Measurements from ENCODE around the gene LRRC74B.
"Not testable (repeated sequence)": the region's sequence is repeated elsewhere in the genome, so short reads cannot be mapped to it uniquely, and the experiment has no call there.

Gene LRRC74B, protein sequence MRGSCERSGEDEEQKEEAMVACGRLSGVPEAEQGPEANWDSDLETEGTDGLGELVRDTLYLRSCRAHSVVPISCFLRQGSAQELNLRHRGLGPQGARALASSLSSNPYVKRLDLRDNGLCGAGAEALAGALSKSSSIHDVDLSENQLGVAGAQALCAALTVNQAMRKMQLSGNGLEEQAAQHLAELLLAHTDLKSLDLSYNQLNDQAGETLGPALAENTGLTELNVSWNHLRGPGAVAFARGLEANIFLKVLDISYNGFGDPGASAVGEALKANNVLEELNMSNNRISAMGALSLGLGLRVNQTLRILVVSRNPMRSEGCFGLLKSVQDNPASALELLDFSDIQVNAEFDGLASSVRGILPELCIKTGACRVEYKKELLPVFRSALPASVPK

DNA sequence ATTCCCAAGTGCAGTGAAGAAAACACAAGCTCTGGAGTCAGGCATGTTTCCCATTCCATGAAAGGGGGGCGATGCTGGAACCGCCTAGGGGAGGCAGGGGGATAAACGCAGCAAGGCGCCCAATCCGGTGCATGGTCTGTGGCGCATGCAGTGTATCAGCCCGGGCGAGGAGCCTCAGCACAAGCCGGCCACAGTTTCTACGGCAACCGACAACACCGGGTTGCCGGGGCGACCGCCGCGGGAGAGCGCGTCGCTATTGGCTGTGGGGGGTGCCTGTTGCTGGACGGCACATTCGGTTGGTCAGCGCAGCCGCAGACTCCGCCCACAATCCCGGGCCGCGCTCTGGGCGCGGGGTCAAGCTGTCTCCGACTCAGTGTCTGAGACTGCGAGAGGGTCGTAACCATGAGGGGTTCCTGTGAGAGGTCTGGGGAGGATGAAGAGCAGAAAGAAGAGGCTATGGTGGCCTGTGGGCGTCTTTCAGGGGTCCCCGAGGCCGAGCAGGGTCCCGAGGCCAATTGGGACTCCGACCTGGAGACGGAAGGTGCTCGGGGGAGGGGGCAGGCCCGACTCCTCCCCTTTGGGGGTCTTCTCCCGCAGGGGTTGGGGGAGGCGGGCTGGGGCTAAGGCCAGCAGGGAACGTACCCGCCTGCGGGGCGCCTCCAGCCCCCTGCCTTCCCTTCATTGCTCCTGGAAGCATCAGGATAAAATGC lies at the start of gene LRRC74B:
Gene LRRC74B, plus strand, starts transcription at position 362 of the 710 bp plus-strand sequence. Its CDS starts 41 bp downstream, at position 403.
- peak; percentile 32 to 91 (median 80) for DNase-seq

DNA sequence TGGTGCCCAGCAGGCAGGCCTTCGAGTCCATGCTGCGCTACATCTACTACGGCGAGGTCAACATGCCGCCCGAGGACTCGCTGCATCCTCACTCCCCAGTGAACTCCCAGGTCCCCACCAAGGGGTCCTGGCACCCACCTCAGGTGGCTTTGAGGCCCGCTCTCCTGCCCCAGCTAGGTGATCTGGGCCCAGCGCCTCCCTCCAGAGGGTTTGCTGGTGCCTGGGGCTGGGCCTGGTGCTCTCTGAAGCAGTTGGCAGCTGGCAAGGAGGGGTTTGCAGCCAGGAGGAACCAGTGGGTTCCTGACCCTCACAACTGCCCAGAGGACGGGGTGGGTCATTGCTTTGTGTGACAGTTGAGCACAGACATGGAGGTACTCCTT lies 49.7 kb upstream of the LRRC74B start:
- DNase-seq: no peak

GRCh38 chr22:20996598-20997535 lies 48.9 kb upstream of the LRRC74B start:
- DNase-seq: no peak

DNA sequence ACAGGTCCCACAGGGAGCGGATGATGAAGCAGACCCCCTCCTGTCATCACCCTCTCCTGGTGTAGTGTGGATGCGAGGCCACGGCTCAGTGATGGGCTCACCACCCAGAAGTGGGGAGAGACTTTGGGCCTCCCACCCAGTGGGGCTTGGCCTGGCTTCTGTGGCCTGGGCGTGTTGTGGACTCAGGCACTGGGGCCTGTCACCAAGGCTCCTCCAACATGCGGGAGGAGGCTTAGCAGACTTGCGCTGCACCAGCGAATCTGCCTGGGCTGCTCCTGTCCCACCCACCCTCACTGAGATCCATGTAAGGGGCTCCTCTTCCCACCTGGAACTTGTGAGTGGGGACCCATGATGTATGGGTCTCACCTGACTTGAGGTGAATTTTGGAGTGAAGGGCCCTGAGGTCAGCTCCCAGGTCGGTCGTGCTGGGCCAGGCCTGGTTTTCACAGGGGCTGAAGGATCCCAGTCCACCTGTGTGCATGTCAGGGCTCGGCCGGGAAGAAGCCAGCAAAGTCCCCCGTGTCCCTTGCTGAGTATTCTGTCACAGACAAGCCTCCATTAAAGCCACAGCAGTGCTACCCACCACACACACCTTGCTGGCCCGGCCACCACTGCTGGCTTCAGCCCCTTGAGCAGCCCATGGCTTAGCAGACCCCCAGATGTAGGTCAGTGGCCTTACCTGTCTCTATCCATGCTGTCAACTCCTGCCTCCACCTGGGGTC lies 48.0 kb upstream of the LRRC74B start:
- no peak for DNase-seq

DNA sequence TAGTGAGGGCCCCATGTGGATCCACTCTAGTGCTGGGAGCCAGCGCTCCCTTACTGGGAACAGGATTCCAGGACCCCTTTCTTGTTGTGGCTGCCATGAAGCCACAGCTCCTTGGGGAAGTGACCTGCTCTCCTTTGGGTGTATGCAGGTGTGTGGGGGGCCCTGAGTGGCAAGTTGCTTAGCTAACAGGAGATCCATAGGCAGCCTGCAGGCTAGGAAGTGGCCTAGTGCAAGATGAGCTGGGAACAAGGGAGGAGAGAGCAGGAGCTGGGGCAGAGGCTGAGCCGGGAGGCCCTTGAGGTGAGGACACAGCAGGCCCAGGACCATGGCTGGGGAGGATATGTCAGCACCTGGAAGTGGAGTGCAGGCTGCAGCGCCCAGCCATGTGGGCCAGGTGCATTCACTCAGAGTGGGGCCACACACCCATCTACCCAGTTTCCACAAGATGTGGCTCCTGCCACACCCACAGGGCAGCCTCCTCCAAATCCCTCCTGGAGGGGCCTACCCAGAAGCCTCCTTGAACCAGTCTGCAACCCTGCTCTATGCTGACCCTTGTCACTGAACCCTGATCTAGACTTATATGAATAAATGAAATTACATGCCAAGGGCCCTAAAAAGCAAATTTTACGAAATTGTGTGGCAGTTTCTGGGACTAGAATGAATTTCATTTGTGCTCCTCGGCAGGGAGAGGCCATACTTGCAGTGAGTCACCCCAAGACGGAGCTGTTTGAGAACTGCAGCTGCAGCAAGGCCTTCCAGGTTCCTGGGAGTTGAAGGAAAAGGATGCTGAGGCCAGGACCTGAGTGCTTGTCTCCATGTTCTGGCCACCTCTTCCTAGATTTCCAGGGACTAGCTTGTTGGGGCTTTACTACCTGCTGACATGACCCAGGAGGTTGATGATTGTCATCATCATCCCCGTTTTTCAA lies 47.1 kb upstream of the LRRC74B start:
- no peak for DNase-seq

DNA sequence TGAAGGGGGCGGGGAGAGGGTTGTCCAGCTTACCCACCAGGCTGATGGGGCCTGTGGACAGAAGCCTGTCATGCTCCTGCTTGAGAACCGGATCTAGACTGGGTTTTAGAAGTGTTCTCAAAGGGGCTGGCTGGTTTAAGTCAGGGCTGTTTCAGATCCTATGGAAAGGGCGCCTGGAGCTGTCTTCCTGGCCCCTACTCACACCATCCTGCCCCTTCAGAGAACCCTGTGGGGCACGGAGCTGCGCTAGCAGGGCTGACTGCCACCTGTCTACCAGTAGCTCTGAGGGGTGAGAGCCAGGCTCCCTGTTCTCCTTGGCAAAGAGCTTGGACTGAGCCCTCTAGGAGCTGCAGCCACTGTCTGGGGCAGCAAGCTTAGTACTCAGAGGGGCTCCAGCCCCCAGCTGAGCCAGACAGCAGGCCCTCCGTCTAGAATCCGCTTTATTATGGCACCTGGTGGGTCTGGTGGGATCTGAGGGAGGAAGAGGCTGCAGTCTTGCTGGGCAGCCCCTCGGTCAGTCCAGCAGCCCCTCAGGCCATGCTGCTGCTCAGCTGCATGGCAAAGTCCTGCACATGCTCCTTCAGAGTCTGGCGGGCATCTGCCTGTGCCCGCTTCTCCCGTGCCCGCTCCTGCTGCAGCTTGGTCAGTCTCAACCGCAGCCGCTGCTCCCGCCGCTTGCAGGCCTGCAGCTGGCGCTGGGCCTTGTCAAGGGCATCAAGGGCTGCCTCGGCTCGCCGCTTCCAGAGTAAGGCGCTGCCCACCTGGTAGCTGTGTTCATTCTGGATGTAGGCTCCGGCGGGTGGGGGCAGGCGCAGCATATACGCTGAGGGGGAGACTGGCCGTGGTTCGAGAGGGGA lies 46.2 kb upstream of the LRRC74B start:
- no peak for DNase-seq

DNA sequence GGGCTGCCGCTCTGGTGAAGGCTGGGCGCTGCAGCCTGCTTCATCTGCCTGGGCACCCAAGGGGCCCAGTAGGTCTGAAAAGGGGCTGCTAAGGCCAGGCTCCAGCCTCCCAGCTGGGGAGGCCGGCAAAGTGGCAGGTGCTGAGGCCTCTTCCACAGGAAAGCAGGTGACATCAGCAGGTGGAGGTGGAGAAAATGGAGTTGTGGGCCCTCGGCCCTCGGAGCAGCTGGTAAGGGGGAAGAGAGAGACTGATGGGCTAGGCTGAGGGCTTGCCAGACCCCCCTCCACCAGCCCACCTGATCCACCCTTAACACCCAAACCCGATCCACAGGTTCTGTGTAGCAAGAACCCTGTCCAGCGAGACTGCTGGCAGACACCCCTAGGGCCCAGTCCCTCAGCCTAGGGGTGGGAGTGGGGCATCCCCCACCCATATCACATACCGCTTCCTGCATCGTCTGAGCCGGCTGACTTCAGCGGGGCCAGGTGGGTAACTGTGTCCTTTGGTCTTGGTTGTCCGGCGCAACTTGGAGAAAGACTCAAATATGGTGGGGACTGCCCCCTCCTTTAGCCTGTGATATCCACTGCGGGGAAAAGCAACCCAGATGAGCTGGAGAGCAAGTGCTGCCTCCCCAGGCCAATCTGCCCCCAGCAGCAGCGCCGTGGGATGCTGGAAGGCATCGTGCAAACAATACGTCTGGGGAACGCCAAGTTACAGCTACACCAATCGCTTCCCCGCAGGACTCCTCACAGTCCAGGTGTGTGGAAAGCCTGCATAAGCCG lies 45.3 kb upstream of the LRRC74B start:
- DNase-seq: no peak

DNA sequence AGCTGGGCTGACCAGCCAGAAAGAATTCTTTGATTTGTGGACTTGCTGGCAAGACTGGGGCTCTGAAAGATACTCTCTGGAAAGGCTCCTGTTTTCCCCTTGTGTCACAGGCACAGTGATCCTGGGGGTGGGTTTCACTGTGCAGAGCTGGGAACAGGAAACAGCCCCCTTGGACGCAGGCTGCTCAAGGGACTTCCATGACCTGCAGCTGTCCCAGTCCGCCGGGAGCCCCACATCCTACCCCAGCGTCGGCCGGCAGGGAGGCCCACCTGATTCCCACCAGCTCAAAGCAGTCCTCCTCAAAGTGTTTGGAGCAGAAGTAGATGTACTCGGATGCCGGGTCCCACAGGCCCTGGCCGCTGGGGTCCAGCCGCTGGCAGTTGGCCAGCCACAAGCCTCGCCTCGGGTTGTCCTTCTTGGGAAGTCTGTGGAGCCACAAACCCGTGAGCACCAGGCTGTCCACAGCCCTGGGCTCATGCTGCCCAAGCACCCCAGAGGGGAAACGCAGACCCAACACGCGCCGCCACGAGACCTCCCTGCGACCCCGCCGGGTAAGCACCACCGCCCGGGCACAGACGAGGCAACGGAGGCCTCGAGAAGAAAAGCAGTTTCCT lies 44.7 kb upstream of the LRRC74B start:
- peak in 3 of 51 donors; percentile 52 to 62 (median 55) for DNase-seq

GRCh38 chr22:21001601-21002325 lies 44.0 kb upstream of the LRRC74B start, which contains the start of gene THAP7:
THAP7 (minus strand) TSS chr22:21002118; CDS start chr22:21001911, 207 bp downstream.
- peak; percentile 78 to 99 (median 94) for DNase-seq

DNA sequence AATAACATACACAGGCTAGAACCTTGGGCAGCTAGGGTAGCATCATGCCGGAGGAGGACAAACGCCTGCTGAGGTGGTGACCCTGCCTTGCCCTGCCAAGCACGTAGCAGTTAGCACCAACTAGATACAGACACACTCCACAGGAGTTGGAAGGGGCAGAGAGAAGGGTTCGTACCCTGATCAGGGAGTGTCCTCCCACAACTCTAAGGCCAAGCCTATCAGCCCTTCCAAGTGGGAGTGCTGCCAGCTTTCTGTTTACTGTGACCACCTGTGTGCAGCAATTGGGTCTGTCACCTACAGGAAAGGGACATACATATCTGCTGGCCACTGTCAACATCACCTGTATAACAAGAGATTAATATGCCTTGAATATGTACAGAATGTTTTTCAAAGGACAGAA lies 42.0 kb upstream of the LRRC74B start:
- DNase-seq: no peak

DNA sequence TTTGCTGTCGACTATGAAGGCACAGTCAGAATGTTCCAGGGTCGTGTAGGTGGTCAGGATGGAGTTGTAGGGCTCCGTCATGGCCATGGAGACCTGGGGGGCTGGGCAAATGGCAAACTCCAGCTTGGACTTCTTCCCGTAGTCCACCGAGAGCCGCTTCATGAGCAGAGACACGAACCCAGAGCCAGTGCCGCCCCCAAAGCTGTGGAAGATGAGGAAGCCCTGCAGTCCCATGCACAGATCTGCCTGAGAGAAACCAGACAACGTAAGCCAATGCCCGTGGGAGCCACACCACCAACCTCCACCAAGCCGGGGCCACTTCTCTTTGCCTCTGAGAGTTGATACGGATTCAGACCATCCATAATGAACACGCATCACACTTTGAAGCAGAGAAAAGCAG lies 36.5 kb upstream of the LRRC74B start:
- DNase-seq: not testable (repeated sequence)

- no peak for DNase-seq
These were observed 35.9 kb upstream of the LRRC74B start for GRCh38 chr22:21009638-21010425.

DNA sequence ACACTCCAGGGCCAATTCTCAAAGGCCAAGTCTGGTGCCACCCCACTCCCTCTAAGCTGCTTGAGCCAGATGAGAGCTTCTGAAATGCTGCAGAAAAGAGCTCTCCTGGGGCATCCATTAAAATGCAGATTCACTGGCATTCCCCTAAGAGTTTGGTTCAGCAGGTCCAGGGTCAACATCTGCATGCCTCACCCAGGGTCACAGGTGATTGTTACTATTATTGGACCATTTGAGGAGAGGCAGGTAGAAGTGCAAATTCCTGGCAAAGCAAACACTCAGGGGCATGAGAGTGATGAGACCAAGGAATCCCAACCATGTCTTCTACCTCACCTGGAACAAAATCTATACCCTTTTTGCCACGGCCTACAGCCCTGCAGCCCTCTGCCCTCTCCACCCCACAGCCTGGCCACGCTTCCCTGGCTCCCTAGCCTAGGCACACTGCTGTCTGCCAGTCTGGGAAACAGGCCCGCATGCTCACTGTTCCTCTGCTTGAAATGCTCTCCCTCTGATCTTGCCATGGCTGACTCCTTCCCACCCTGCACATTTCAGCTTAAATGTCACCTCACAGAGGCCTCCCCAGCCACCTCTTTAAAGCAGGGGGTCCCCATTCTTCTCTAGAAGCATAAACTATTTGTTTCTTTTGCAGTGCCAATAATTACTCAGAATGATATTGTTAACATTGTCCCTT lies 35.2 kb upstream of the LRRC74B start:
- DNase-seq: no peak

DNA sequence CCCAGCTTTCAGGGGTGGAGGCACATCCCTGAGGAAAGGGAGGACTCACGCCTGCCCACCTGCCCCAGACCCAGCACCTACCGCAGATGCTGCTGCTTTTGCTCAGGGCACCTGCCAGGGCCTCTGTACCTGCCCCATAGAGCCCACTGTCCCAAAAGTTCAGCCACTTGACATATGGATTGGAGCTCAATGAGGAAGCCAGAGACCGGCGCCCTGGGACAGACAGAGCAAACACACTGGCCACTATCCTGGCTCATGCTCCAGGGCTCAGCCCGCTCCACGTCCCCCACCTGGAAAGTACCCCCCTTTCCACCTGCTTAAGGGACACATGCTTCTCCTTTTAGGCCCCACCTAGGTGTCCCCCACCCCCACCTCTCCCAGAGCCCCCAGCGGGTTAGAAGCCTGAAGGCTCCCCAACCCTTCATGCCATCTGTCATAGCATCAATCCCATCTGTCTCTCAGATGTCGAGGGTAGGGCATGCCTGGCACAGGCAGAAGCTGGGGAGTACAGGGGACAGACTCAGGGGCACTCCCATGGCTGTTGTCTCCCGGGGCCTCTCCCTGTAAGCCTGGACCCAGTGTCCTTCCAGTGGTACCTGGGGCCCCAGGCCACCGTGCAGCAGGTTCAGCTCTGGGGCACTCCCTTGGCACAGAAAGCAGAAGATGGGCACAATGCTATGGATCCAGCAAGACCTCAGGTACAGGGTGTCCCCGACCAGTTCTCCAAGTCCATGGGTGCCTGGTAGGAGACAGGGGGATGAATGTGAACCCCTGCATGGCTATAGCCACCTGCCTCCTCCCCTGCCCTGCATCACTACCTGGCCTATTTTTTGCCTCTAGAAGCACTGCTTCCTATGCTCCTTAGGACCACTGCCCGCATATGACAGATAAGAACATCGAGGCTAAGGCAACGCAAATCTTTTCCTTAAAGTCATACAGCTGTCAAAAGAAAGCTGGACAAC lies 33.0 kb upstream of the LRRC74B start:
- DNase-seq: no peak

Measured in hypothalamus (tissue), 51 donors.